Measurements from ENCODE around the gene ARHGAP26.

Gene ARHGAP26

GRCh38 chr5:143076377-143076776 is 306.2 kb downstream of the ARHGAP26 start:
- Histone ChIP-seq H3K9me3 (ENCODE audit: control insufficient read depth, low read length) (peaks cover 5% of the 10 kb centered on the region), H3K27me3 (ENCODE audit: control insufficient read depth, insufficient read depth, low read length, poor library complexity, severe bottlenecking) (no peaks in the 10 kb centered on the region), H3K36me3 (ENCODE audit: control insufficient read depth, insufficient read depth, low read length) (no peaks in the 10 kb centered on the region), H3K27ac (ENCODE audit: insufficient read depth, low read depth, low read length, poor library complexity, severe bottlenecking) (no peak overlapping the region), H3K4me3 (ENCODE audit: insufficient read depth, low read depth, low read length) (no peak overlapping the region), H3K4me1 (ENCODE audit: control insufficient read depth, insufficient read depth, low read length) (peaks cover 3% of the 10 kb centered on the region)
- 93% methylated on average over 1 of the region's 1 CpG; no CpG with 5 or more reads in 1 of the 2 experiments for WGBS, 2 experiments

- no peak overlapping the region for H3K4me3 ChIP-seq (ENCODE audit: insufficient read depth, low read depth, low read length)
- 95 to 96% methylated on average over 6 of the region's 6 CpGs for WGBS, 2 experiments
- no peaks in the 10 kb centered on the region for H3K27me3 ChIP-seq (ENCODE audit: control insufficient read depth, insufficient read depth, low read length, poor library complexity, severe bottlenecking)
These were observed 307.4 kb downstream of the ARHGAP26 start for GRCh38 chr5:143077453-143078103.

GRCh38 chr5:143078313-143078712 is 308.1 kb downstream of the ARHGAP26 start:
- no peaks in the 10 kb centered on the region for H3K36me3 ChIP-seq (ENCODE audit: control insufficient read depth, insufficient read depth, low read length)
- peaks cover 3% of the 10 kb centered on the region for H3K4me1 ChIP-seq (ENCODE audit: control insufficient read depth, insufficient read depth, low read length)
- H3K4me3 ChIP-seq (ENCODE audit: insufficient read depth, low read depth, low read length) = no peak overlapping the region
- 92 to 98% methylated on average over 5 of the region's 5 CpGs for WGBS, 2 experiments
- H3K27ac ChIP-seq (ENCODE audit: insufficient read depth, low read depth, low read length, poor library complexity, severe bottlenecking) = no peak overlapping the region
- no peaks in the 10 kb centered on the region for H3K9me3 ChIP-seq (ENCODE audit: control insufficient read depth, low read length)
- no peaks in the 10 kb centered on the region for H3K27me3 ChIP-seq (ENCODE audit: control insufficient read depth, insufficient read depth, low read length, poor library complexity, severe bottlenecking)

More at GRCh38 chr5:143077453-143078103, 307.4 kb downstream of the ARHGAP26 start:
- no peaks in the 10 kb centered on the region for H3K9me3 ChIP-seq (ENCODE audit: control insufficient read depth, low read length)
- H3K27ac ChIP-seq (ENCODE audit: insufficient read depth, low read depth, low read length, poor library complexity, severe bottlenecking) = no peak overlapping the region
- H3K4me1 ChIP-seq (ENCODE audit: control insufficient read depth, insufficient read depth, low read length) = peaks cover 3% of the 10 kb centered on the region
- no peaks in the 10 kb centered on the region for H3K36me3 ChIP-seq (ENCODE audit: control insufficient read depth, insufficient read depth, low read length)

GRCh38 chr5:143078971-143079370 is 308.8 kb downstream of the ARHGAP26 start:
- H3K4me1 ChIP-seq (ENCODE audit: control insufficient read depth, insufficient read depth, low read length) = peaks cover 3% of the 10 kb centered on the region
- no peaks in the 10 kb centered on the region for H3K27me3 ChIP-seq (ENCODE audit: control insufficient read depth, insufficient read depth, low read length, poor library complexity, severe bottlenecking)
- no peaks in the 10 kb centered on the region for H3K9me3 ChIP-seq (ENCODE audit: control insufficient read depth, low read length)

GRCh38 chr5:143080407-143080806 is 310.2 kb downstream of the ARHGAP26 start:
- Histone ChIP-seq H3K27ac (ENCODE audit: insufficient read depth, low read depth, low read length, poor library complexity, severe bottlenecking) (no peak overlapping the region), H3K36me3 (ENCODE audit: control insufficient read depth, insufficient read depth, low read length) (no peaks in the 10 kb centered on the region), H3K4me1 (ENCODE audit: control insufficient read depth, insufficient read depth, low read length) (peaks cover 3% of the 10 kb centered on the region), H3K27me3 (ENCODE audit: control insufficient read depth, insufficient read depth, low read length, poor library complexity, severe bottlenecking) (no peaks in the 10 kb centered on the region), H3K4me3 (ENCODE audit: insufficient read depth, low read depth, low read length) (no peak overlapping the region), H3K9me3 (ENCODE audit: control insufficient read depth, low read length) (no peaks in the 10 kb centered on the region)
- 94 to 95% methylated on average over 2 of the region's 2 CpGs for WGBS, 2 experiments

More at GRCh38 chr5:143078971-143079370, 308.8 kb downstream of the ARHGAP26 start:
- WGBS, 2 experiments = 90 to 97% methylated on average over 2 of the region's 2 CpGs
- H3K4me3 ChIP-seq (ENCODE audit: insufficient read depth, low read depth, low read length) = no peak overlapping the region
- H3K36me3 ChIP-seq (ENCODE audit: control insufficient read depth, insufficient read depth, low read length) = no peaks in the 10 kb centered on the region
- H3K27ac ChIP-seq (ENCODE audit: insufficient read depth, low read depth, low read length, poor library complexity, severe bottlenecking) = no peak overlapping the region

- H3K9me3 ChIP-seq (ENCODE audit: control insufficient read depth, low read length) = no peaks in the 10 kb centered on the region
- H3K4me3 ChIP-seq (ENCODE audit: insufficient read depth, low read depth, low read length) = no peak overlapping the region
- no peaks in the 10 kb centered on the region for H3K36me3 ChIP-seq (ENCODE audit: control insufficient read depth, insufficient read depth, low read length)
- peaks cover 3% of the 10 kb centered on the region for H3K4me1 ChIP-seq (ENCODE audit: control insufficient read depth, insufficient read depth, low read length)
- H3K27me3 ChIP-seq (ENCODE audit: control insufficient read depth, insufficient read depth, low read length, poor library complexity, severe bottlenecking) = no peaks in the 10 kb centered on the region
- no peak overlapping the region for H3K27ac ChIP-seq (ENCODE audit: insufficient read depth, low read depth, low read length, poor library complexity, severe bottlenecking)
- WGBS, 2 experiments = 81 to 94% methylated on average over 1 of the region's 1 CpG
These were observed 310.8 kb downstream of the ARHGAP26 start for GRCh38 chr5:143080982-143081381.

GRCh38 chr5:143083006-143083405 is 312.8 kb downstream of the ARHGAP26 start:
- H3K4me3 ChIP-seq (ENCODE audit: insufficient read depth, low read depth, low read length) = no peak overlapping the region
- WGBS, 2 experiments = 93 to 94% methylated on average over 9 of the region's 9 CpGs
- no peaks in the 10 kb centered on the region for H3K36me3 ChIP-seq (ENCODE audit: control insufficient read depth, insufficient read depth, low read length)
- no peaks in the 10 kb centered on the region for H3K9me3 ChIP-seq (ENCODE audit: control insufficient read depth, low read length)
- H3K4me1 ChIP-seq (ENCODE audit: control insufficient read depth, insufficient read depth, low read length) = no peaks in the 10 kb centered on the region
- H3K27ac ChIP-seq (ENCODE audit: insufficient read depth, low read depth, low read length, poor library complexity, severe bottlenecking) = no peak overlapping the region
- no peaks in the 10 kb centered on the region for H3K27me3 ChIP-seq (ENCODE audit: control insufficient read depth, insufficient read depth, low read length, poor library complexity, severe bottlenecking)

- Histone ChIP-seq H3K4me1 (ENCODE audit: control insufficient read depth, insufficient read depth, low read length) (no peaks in the 10 kb centered on the region), H3K27me3 (ENCODE audit: control insufficient read depth, insufficient read depth, low read length, poor library complexity, severe bottlenecking) (no peaks in the 10 kb centered on the region), H3K27ac (ENCODE audit: insufficient read depth, low read depth, low read length, poor library complexity, severe bottlenecking) (no peak overlapping the region), H3K9me3 (ENCODE audit: control insufficient read depth, low read length) (no peaks in the 10 kb centered on the region), H3K4me3 (ENCODE audit: insufficient read depth, low read depth, low read length) (no peak overlapping the region), H3K36me3 (ENCODE audit: control insufficient read depth, insufficient read depth, low read length) (no peaks in the 10 kb centered on the region)
- WGBS, 2 experiments = 95 to 96% methylated on average over 9 of the region's 9 CpGs
These were observed 314.2 kb downstream of the ARHGAP26 start for GRCh38 chr5:143084407-143084806.

- no peaks in the 10 kb centered on the region for H3K36me3 ChIP-seq (ENCODE audit: control insufficient read depth, insufficient read depth, low read length)
- no peaks in the 10 kb centered on the region for H3K4me1 ChIP-seq (ENCODE audit: control insufficient read depth, insufficient read depth, low read length)
- 95 to 96% methylated on average over 5 to 6 of the region's 6 CpGs for WGBS, 2 experiments
- H3K27me3 ChIP-seq (ENCODE audit: control insufficient read depth, insufficient read depth, low read length, poor library complexity, severe bottlenecking) = no peaks in the 10 kb centered on the region
- no peaks in the 10 kb centered on the region for H3K9me3 ChIP-seq (ENCODE audit: control insufficient read depth, low read length)
- no peak overlapping the region for H3K4me3 ChIP-seq (ENCODE audit: insufficient read depth, low read depth, low read length)
- H3K27ac ChIP-seq (ENCODE audit: insufficient read depth, low read depth, low read length, poor library complexity, severe bottlenecking) = no peak overlapping the region
These were observed 315.2 kb downstream of the ARHGAP26 start for GRCh38 chr5:143085319-143085917.

- H3K4me1 ChIP-seq (ENCODE audit: control insufficient read depth, insufficient read depth, low read length) = no peaks in the 10 kb centered on the region
- no peaks in the 10 kb centered on the region for H3K9me3 ChIP-seq (ENCODE audit: control insufficient read depth, low read length)
- no peaks in the 10 kb centered on the region for H3K36me3 ChIP-seq (ENCODE audit: control insufficient read depth, insufficient read depth, low read length)
- no peaks in the 10 kb centered on the region for H3K27me3 ChIP-seq (ENCODE audit: control insufficient read depth, insufficient read depth, low read length, poor library complexity, severe bottlenecking)
- WGBS, 2 experiments = 80 to 92% methylated on average over 1 of the region's 1 CpG
- no peak overlapping the region for H3K4me3 ChIP-seq (ENCODE audit: insufficient read depth, low read depth, low read length)
- H3K27ac ChIP-seq (ENCODE audit: insufficient read depth, low read depth, low read length, poor library complexity, severe bottlenecking) = no peak overlapping the region
These were observed 316.4 kb downstream of the ARHGAP26 start for GRCh38 chr5:143086546-143086907.
